CD4-positive, alpha-beta T cell (primary cell): ENCODE data around the gene THG1L. TPM values are rescaled to one million over a fixed set of nuclear protein-coding genes. Genes with fewer than 3 reads are reported as not detected.

Experiments used
- ATAC-seq: fragments of 200-7000 bp; cut with Tn5 transposase; one replicate; pipeline ENCODE4 v1.10.0; 2022; ENCODE audit warnings: mild to moderate bottlenecking; ENCODE audit not compliant: poor library complexity
- CTCF ChIA-PET: fragments of 350-600 bp; sonication (Branson Sonifier 250); formaldehyde crosslinking; loops from one replicate; lab custom pipeline; 2021; ENCODE audit warnings: antibody characterized with exemption, inconsistent platforms; lab: Charles Lee
- POLR2A ChIA-PET: fragments of 350-600 bp; sonication (Branson Sonifier 250); formaldehyde crosslinking; loops from one replicate; lab custom pipeline; 2021; ENCODE audit warnings: antibody characterized with exemption, inconsistent platforms; lab: Charles Lee
- DNase-seq, 14 experiments: peaks; one replicate each; pipeline ENCODE4 v3.0.0-alpha.2; 2013 to 2020; ENCODE audit warnings: mixed read lengths in 2 of 14
- H3K27ac ChIP-seq, 2 donors: one replicate each; pipeline versions ENCODE4 v1.5.1 to v1.7.0; 2013; ENCODE audit warnings: low read length in 2 of 2, low read depth in 1 of 2, mild to moderate bottlenecking in 1 of 2
- H3K27me3 ChIP-seq, 2 experiments: 1 replicate in 1 of 2; 2 replicates in 1 of 2; pipeline versions ENCODE4 v1.6.1 to v1.7.0; 2013; ENCODE audit warnings: low read length in 2 of 2, control low read depth in 1 of 2, mild to moderate bottlenecking in 1 of 2, moderate library complexity in 1 of 2; ENCODE audit not compliant: insufficient read depth in 2 of 2, control insufficient read depth in 1 of 2
- H3K36me3 ChIP-seq: one replicate; pipeline ENCODE4 v1.6.1; 2013; ENCODE audit warnings: low read length, control low read depth; ENCODE audit not compliant: insufficient read depth
- H3K4me1 ChIP-seq: one replicate; pipeline ENCODE4 v1.6.1; 2013; ENCODE audit warnings: low read length, control low read depth; ENCODE audit not compliant: insufficient read depth
- H3K4me3 ChIP-seq: one replicate; pipeline ENCODE4 v1.5.1; 2013; ENCODE audit warnings: mild to moderate bottlenecking, low read length, moderate library complexity
- H3K9me3 ChIP-seq, 2 experiments: 1 replicate in 1 of 2; 2 replicates in 1 of 2; pipeline versions ENCODE4 v1.6.1 to v1.7.0; 2013; ENCODE audit warnings: low read length in 2 of 2, mild to moderate bottlenecking in 2 of 2, control low read depth in 1 of 2, moderate library complexity in 1 of 2; ENCODE audit not compliant: control insufficient read depth in 1 of 2, insufficient read depth in 1 of 2
- H3K27ac Mint-ChIP-seq: one replicate; pipeline ENCODE4 v1.8.0; 2020; ENCODE audit warnings: mixed read lengths
- H3K27me3 Mint-ChIP-seq: one replicate; pipeline ENCODE4 v1.8.0; 2021; ENCODE audit warnings: mixed read lengths
- H3K36me3 Mint-ChIP-seq: one replicate; pipeline ENCODE4 v1.8.0; 2021; ENCODE audit warnings: low read depth, mixed read lengths
- H3K4me1 Mint-ChIP-seq: one replicate; pipeline ENCODE4 v1.8.0; 2021; ENCODE audit warnings: low read depth, mixed read lengths
- H3K4me3 Mint-ChIP-seq: one replicate; pipeline ENCODE4 v1.8.0; 2020; ENCODE audit warnings: mild to moderate bottlenecking, mixed read lengths
- H3K9me3 Mint-ChIP-seq: one replicate; pipeline ENCODE4 v1.8.0; 2020; ENCODE audit warnings: mixed read lengths
- intact Hi-C, 2 experiments: fragments of 100-400 bp; cut with DNase I in 1 of 2; cut with micrococcal nuclease in 1 of 2; formaldehyde crosslinking; loops; one replicate each; pipeline versions ENCODE4 v1.15.1 to v1.9.0; 2023 to 2025; cut with DNase I, micrococcal nuclease
- total RNA-seq, 174 experiments: library from RNA in 2 of 174; stranded (reverse) in 2 of 174; gene quantifications; one replicate each; pipeline ENCODE4 v1.2.3 and lab custom pipeline; 2021 to 2026
- TF ChIP-seq, protein P1 (sequence below): fragments of 200-600 bp; IDR thresholded peaks from one replicate; pipeline ENCODE4 v1.8.0; 2022; ENCODE audit warnings: antibody characterized with exemption, mild to moderate bottlenecking

THG1L gene
- total RNA-seq, 2 experiments from 2014 or later: 4.1 to 4.6 TPM

- Histone ChIP-seq H3K36me3 (peaks cover 16% of the 10 kb centered on the region), H3K27ac (no peak overlapping the region), H3K9me3 (no peaks in the 10 kb centered on the region), H3K4me3 (no peak overlapping the region), H3K27me3 (no peaks in the 10 kb centered on the region), H3K4me1 (peaks cover 12% of the 10 kb centered on the region)
- Mint-ChIP-seq H3K4me3 (no peak overlapping the region), H3K4me1 (peaks cover 25% of the 10 kb centered on the region), H3K27me3 (no peaks in the 10 kb centered on the region), H3K9me3 (no peaks in the 10 kb centered on the region), H3K36me3 (peaks cover 30% of the 10 kb centered on the region), H3K27ac (no peak overlapping the region)
- TF ChIP-seq, protein P1, sequence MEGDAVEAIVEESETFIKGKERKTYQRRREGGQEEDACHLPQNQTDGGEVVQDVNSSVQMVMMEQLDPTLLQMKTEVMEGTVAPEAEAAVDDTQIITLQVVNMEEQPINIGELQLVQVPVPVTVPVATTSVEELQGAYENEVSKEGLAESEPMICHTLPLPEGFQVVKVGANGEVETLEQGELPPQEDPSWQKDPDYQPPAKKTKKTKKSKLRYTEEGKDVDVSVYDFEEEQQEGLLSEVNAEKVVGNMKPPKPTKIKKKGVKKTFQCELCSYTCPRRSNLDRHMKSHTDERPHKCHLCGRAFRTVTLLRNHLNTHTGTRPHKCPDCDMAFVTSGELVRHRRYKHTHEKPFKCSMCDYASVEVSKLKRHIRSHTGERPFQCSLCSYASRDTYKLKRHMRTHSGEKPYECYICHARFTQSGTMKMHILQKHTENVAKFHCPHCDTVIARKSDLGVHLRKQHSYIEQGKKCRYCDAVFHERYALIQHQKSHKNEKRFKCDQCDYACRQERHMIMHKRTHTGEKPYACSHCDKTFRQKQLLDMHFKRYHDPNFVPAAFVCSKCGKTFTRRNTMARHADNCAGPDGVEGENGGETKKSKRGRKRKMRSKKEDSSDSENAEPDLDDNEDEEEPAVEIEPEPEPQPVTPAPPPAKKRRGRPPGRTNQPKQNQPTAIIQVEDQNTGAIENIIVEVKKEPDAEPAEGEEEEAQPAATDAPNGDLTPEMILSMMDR: no peak
- ChIA-PET POLR2A (no interaction called here), CTCF (no interaction called here)
- DNase-seq: no peak
- intact Hi-C loops: loop anchor here in 1 of 2 experiments (5.0 kb wide), 1 partner anchor 108 kb away; the partner anchor contains the start of gene CLINT1
- ATAC-seq: no peak
Measured at GRCh38 chr5:157748760-157749461, 17.7 kb downstream of the THG1L start.

DNA sequence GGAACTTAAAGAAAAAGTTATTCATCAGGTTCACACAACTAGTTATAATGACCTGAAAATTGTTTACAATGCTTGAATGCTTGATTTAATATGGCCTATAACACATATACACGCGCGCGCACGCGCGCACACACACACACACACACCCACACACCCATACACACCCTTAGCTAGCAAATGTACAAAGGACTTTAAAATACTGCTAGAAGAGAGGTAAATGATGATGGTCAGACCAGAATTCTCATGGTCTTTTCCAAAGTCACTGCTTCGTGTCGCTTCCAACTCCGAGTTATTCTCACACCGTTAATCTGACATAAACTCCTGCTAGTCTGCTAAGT lies 18.2 kb downstream of the THG1L start:
- H3K27ac ChIP-seq: no peak overlapping the region
- peaks cover 9% of the 10 kb centered on the region for H3K4me1 ChIP-seq
- TF ChIP-seq, protein P1: no peak
- H3K9me3 ChIP-seq: no peaks in the 10 kb centered on the region
- CTCF ChIA-PET: no interaction called here
- H3K4me1 Mint-ChIP-seq: peaks cover 21% of the 10 kb centered on the region
- intact Hi-C loops: loop anchor here in 1 of 2 experiments (5.0 kb wide), 1 partner anchor 108 kb away; the partner anchor contains the start of gene CLINT1
- H3K27me3 ChIP-seq: no peaks in the 10 kb centered on the region
- ATAC-seq (no peak), DNase-seq (no peak)
- peaks cover 31% of the 10 kb centered on the region for H3K36me3 Mint-ChIP-seq
- H3K27me3 Mint-ChIP-seq: no peaks in the 10 kb centered on the region
- no peaks in the 10 kb centered on the region for H3K9me3 Mint-ChIP-seq
- no peak overlapping the region for H3K4me3 ChIP-seq
- H3K36me3 ChIP-seq: peaks cover 19% of the 10 kb centered on the region
- POLR2A ChIA-PET: no interaction called here
- H3K4me3 Mint-ChIP-seq: no peak overlapping the region
- no peak overlapping the region for H3K27ac Mint-ChIP-seq

DNA sequence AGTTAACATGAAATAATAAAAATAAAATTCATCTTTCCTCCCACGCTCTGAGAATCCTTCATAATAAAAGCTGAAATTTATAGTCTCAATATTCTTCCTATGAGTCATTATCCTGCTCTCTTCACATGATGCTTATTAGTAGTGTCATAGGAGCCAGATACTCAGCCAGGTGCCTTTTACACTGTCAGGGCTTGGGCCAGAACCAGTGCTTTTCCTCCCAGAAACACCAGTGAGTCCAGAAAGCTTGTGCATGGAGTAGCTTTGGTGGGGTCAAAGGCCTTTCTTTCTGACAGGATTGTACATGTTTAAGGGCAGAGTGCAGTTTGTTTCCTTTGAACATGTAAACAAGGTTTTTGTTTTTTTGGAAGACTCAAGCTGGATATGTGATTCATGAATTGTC lies 19.1 kb downstream of the THG1L start:
- Mint-ChIP-seq H3K36me3 (peaks cover 38% of the 10 kb centered on the region), H3K27me3 (no peaks in the 10 kb centered on the region), H3K4me1 (peaks cover 12% of the 10 kb centered on the region), H3K9me3 (no peaks in the 10 kb centered on the region), H3K4me3 (no peak overlapping the region), H3K27ac (no peak overlapping the region)
- DNase-seq (no peak), ATAC-seq (no peak)
- H3K4me3 ChIP-seq: no peak overlapping the region
- CTCF ChIA-PET: interaction anchor here (1.1 kb wide), 1 partner anchor 23 kb away, joined by 3 read pairs; no protein-coding TSS in a partner anchor
- POLR2A ChIA-PET: no interaction called here
- peaks cover 27% of the 10 kb centered on the region for H3K36me3 ChIP-seq
- intact Hi-C loops: no loop called here
- no peaks in the 10 kb centered on the region for H3K27me3 ChIP-seq
- H3K27ac ChIP-seq: no peak overlapping the region
- H3K4me1 ChIP-seq: no peaks in the 10 kb centered on the region
- TF ChIP-seq, protein P1: no peak
- H3K9me3 ChIP-seq: no peaks in the 10 kb centered on the region
